Omental fat pad (tissue), 4 donors: ENCODE data around the gene GIN1. TPM values are rescaled to one million over a fixed set of nuclear protein-coding genes. Genes with fewer than 3 reads are reported as not detected.
"Not testable (repeated sequence)": the region's sequence is repeated elsewhere in the genome, so short reads cannot be mapped to it uniquely, and the experiment has no call there.

Experiments
- ATAC-seq: fragments of 150-250 bp; one replicate; pipeline ENCODE4 v1.9.1; 2016; ENCODE audit warnings: mild to moderate bottlenecking, moderate library complexity; ENCODE audit not compliant: low FRiP score
- DNase-seq: peaks from one replicate; pipeline ENCODE4 v3.0.0-alpha.2; 2019; ENCODE audit warnings: low spot score
- total RNA-seq, 4 donors: library from RNA; depleted of rRNA; stranded (reverse); fragments of >200 nt; gene quantifications; one replicate each; pipeline ENCODE4 v1.1.0, GENCODE V29; 2016
- TF ChIP-seq, protein P1 (sequence below), 3 donors: fragments of 450-650 bp; IDR thresholded peaks; one replicate each; pipeline ENCODE4 v1.5.1; 2016 to 2017; ENCODE audit warnings: antibody characterized with exemption in 3 of 3, mild to moderate bottlenecking in 3 of 3, moderate library complexity in 2 of 3

Gene GIN1
- total RNA-seq, 4 donors from 2014 or later: 2.4 to 5.1 (median 4.2) TPM

DNA sequence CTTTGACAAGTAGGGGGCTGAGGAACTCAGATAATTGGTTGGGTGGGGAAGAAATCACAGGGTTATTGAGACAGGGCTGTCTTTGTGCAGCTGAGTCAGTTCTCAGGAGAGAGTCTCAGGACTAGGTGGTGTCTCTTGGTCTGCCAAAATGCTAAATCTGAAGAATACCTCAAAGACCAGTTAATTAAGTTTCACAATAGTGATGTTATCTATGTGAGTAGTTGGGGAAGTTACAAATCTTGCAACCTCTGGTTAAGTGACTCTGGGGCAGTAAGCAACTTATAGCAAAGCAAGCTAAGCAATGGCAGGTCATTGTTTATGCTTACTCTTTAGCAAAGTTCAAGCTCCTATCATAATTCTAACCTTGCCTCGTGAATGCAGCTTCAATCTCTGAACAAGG, 53.6 kb downstream of the GIN1 start:
- ATAC-seq (no peak), DNase-seq (no peak)
- TF ChIP-seq, protein P1, sequence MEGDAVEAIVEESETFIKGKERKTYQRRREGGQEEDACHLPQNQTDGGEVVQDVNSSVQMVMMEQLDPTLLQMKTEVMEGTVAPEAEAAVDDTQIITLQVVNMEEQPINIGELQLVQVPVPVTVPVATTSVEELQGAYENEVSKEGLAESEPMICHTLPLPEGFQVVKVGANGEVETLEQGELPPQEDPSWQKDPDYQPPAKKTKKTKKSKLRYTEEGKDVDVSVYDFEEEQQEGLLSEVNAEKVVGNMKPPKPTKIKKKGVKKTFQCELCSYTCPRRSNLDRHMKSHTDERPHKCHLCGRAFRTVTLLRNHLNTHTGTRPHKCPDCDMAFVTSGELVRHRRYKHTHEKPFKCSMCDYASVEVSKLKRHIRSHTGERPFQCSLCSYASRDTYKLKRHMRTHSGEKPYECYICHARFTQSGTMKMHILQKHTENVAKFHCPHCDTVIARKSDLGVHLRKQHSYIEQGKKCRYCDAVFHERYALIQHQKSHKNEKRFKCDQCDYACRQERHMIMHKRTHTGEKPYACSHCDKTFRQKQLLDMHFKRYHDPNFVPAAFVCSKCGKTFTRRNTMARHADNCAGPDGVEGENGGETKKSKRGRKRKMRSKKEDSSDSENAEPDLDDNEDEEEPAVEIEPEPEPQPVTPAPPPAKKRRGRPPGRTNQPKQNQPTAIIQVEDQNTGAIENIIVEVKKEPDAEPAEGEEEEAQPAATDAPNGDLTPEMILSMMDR (IDR thresholded peaks at IDR 0.05): no peak

DNA sequence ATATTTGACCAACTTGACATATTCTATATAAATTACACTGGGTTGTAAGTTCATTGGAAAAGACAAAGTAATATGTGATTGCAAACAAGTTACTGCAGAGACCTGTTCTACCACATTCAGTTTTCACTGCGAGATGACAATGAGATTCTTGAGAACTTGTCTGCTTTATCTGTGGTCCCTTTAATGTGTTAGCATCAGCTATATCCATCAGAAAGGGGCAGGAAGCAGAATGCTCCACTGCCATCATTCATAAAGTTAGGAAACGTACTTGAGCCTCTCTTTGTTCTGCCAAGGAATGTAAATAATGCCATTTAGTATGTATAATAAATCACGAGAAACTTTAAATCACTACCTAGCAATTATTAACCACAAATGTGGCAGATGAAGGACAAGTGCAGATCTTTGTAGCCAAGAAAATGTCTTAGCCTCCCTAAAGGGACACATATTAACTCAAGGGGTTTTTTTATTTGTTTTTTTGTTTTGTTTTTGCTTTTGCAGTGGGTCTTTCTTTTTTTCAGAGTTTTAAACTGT, 59.4 kb downstream of the GIN1 start:
- TF ChIP-seq, protein P1 (IDR thresholded peaks at IDR 0.05): no peak
- no peak for ATAC-seq
- DNase-seq: no peak

DNA sequence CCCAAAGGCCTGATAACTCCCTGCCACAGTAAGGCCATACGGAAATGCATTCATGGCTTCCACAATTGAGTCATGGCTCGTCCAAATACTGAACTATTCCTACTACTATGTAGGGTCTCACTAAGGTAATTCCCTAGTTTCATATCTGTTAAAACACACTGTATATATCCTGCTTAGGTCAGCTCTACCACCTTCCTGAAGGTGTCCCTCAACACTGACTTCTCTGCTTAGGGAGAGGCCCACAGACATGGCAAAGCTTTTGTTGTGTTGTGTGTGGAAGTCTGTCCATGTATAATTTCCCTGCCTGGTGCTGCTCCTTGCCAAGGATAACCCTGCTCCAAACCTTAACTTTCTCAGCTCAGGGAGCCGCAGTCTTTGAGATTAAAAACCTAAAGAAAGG, 60.4 kb downstream of the GIN1 start:
- ATAC-seq (no peak), DNase-seq (no peak)
- TF ChIP-seq, protein P1 (IDR thresholded peaks at IDR 0.05): no peak

DNA sequence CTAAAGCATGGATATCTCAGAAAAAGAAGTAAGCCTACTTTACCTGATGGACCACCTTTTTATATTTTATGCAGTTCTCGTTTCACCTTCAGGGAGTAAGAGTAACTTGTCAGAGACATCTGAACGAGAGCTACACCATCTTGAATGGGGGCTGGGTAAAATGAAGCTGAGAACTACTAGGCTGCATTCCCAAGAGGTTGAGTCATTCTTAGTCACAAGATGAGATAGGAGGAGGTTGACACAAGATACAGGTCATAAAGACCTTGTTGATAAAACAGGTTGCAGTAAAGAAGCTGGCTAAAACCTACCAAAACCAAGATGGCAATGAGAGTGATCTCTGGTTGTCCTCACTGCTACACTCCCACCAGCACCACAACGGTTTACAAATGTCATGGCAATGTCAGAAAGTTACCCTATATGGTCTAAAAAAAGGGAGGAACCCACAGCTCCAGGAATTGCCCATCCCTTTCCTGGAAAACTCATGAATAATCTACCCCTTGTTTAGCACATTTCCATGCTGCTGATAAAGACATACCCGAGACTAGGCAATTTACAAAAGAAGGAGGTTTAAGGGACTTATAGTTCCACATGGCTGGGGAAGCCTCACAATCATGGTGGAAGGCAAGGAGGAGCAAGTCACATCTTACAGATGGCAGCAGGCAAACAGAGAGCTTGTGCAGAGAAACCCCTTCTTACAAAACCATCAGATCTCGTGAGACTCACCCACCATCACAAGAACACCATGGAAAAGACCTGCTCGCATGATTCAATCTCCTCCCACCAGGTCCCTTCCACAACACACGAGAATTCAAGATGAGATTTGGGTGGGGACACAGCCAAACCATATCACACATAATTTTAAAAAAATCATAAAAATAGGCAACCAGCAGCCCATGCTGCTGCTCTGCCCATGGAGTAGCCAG, 62.5 kb downstream of the GIN1 start:
- TF ChIP-seq, protein P1 (IDR thresholded peaks at IDR 0.05): no peak
- ATAC-seq: no peak

DNA sequence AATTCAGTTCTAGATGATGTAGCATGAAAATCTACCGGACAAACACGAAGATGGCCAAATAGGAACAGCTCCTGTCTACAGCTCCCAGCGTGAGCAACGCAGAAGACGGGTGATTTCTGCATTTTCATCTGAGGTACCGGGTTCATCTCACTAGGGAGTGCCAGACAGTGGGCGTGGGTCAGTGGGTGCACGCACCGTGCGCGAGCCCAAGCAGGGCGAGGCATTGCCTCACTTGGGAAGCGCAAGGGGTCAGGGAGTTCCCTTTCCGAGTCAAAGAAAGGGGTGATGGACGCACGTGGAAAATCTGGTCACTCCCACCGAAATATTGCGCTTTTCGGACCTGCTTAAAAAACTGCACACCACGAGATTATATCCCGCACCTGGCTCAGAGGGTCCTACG, 73.2 kb downstream of the GIN1 start:
- ATAC-seq, DNase-seq: not testable (repeated sequence)

More for the DNA sequence above, 62.5 kb downstream of the GIN1 start:
- no peak for DNase-seq

DNA sequence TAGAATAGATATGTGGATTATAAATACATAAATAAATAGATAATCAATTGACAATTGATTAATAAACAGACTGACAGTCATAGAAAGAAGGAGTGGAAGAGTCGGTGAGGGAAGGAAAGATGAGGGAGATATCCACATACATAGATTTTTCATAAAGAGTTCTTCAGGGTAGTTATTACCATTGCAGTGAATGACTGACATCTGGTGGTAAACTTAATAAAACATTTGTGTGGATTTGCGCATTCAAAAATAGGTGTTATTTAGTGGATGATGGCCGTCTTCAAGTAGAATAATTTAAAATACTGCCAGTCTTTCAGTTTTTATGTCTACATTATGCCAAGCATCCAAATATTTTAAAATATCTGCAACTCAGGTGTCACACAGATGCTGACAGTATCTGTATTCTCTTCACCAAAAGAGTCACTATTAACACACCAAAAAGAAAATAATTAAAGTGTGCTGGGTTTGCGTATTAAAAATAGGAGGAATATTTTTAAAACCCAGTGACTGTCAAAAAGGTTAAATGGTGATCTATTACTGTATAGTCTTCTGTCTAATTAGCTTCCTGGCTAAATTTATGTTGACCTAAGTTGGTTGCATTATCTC, 78.8 kb downstream of the GIN1 start:
- DNase-seq (no peak), ATAC-seq (no peak)
- TF ChIP-seq, protein P1 (IDR thresholded peaks at IDR 0.05): no peak

DNA sequence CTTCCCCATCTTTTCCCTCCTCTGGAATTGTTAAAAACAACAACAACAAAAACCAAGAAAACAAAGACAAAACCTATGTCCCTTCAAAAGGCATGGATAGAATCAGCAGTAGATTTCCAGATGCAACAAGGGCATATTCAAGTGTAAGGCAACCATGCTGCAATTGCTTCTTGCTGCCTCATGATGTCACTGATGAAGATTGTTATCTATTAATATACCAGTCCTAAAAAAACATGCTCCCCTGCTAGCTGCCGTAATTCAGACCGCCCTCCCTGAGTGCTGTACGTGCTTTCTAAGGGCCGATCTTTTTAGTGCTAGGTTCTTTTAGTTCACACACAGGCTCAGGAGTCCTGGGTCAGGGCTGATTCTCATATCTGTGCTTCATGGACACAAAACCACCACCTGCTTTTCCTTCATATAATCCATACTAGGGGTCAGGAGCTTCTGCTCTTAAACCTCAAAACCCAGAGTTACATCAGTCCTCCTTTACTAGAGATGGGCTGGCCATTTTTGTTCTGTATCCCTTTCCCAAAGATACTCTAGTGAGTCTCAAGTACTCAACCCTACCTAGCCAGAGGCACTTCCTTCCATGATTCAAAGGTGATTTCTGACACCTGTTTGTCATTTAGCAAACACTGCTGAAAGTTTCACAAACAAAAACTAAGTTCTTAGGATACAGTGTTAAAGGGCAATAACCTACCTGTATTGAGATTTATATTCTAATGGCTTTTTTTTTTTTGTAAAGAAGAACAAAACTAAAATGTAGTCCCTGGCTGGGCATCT, 82.1 kb downstream of the GIN1 start:
- DNase-seq (no peak), ATAC-seq (no peak)
- TF ChIP-seq, protein P1 (IDR thresholded peaks at IDR 0.05): no peak
